ENCODE results near the gene TTYH1. TPM values are rescaled to one million over a fixed set of nuclear protein-coding genes. Genes with fewer than 3 reads are reported as not detected.

Gene TTYH1
- polyA plus RNA-seq, 2 of the 4 experiments (the other 2 are of a cell fraction) = 0.15 to 0.31 TPM

GRCh38 chr19:54462655-54463530 is 47.6 kb downstream of the TTYH1 start (continued):
- TF ChIP-seq HOXA7 (CRISPR knock-in tag; IDR thresholded peaks at IDR 0.05) = peak; percentile 87
- TF ChIP-seq MAX (IDR thresholded peaks at IDR 0.05) = peak; percentile 93
- TF ChIP-seq ATOH8 (CRISPR knock-in tag; IDR thresholded peaks at IDR 0.05; ENCODE audit: low read depth) = peak; percentile 37; the same call in 1 of the 2 replicates
- TF ChIP-seq REST (IDR thresholded peaks at IDR 0.05) = no peak
- peak; percentile 65 for TF ChIP-seq RNF2 (IDR thresholded peaks at IDR 0.05; ENCODE audit: borderline replicate concordance, low read depth)
- no peak for TF ChIP-seq FOSL2 (IDR thresholded peaks at IDR 0.05)
- peak; percentile 13; the same call in 1 of the 2 replicates for TF ChIP-seq FOSL2 (CRISPR knock-in tag; IDR thresholded peaks at IDR 0.05)
- TF ChIP-seq KDM1A (IDR thresholded peaks at IDR 0.05; ENCODE audit: low read depth) = no peak
- no peak for TF ChIP-seq CEBPB (IDR thresholded peaks at IDR 0.05)
- no peak for TF ChIP-seq KDM5A (IDR thresholded peaks at IDR 0.05)
- no peak for TF ChIP-seq SREBF2 (IDR thresholded peaks at IDR 0.05)
- TF ChIP-seq POLR2AphosphoS2 (conservative IDR thresholded peaks at IDR 0.05; ENCODE audit: low read length) = peak; percentile 98
- TF ChIP-seq EHMT2 (IDR thresholded peaks at IDR 0.05; ENCODE audit: low read depth) = no peak
- TF ChIP-seq MAZ (IDR thresholded peaks at IDR 0.05; ENCODE audit: borderline replicate concordance, low read depth, low read length) = no peak
- peak; percentile 15 for TF ChIP-seq CHD2 (IDR thresholded peaks at IDR 0.05; ENCODE audit: low read length, partially characterized antibody)
- no peak; the same call in 1 of the 2 replicates for TF ChIP-seq HOXB5 (CRISPR knock-in tag; IDR thresholded peaks at IDR 0.05)
- TF ChIP-seq E2F6 (IDR thresholded peaks at IDR 0.05; ENCODE audit: borderline replicate concordance, low read depth) = peak; percentile 83
- TF ChIP-seq RFX5 (IDR thresholded peaks at IDR 0.05) = no peak
- TF ChIP-seq JUNB (IDR thresholded peaks at IDR 0.05) = no peak
- TF ChIP-seq FOSB (CRISPR knock-in tag; IDR thresholded peaks at IDR 0.05) = peak; percentile 92
- 0 out of 2 replicates have a peak, but pooled peaks have one; percentile 1 for TF ChIP-seq USF2 (IDR thresholded peaks at IDR 0.05)
- TF ChIP-seq GATA3 (IDR thresholded peaks at IDR 0.05; ENCODE audit: borderline replicate concordance) = peak; percentile 50; the same call in 1 of the 2 replicates
- no peak for TF ChIP-seq ZC3H11A (IDR thresholded peaks at IDR 0.05)
- TF ChIP-seq NR3C1 (IDR thresholded peaks at IDR 0.05) = no peak
